HL-60 (cell line): ENCODE data around the gene PAPPA.

Experiments used
- DNase-seq, 2 experiments: peaks; one replicate each; pipeline ENCODE4 v3.0.0-alpha.2; 2010 to 2020; ENCODE audit warnings: low read depth in 1 of 2, low spot score in 1 of 2
- H3K27ac ChIP-seq: fragments of 250-450 bp; sonication (Bioruptor Pico); replicated peaks from 2 replicates; pipeline ENCODE4 v1.5.1; 2020; ENCODE audit warnings: mild to moderate bottlenecking, moderate library complexity
- H3K27me3 ChIP-seq: fragments of 250-450 bp; sonication (Bioruptor Pico); 2 replicates; pipeline ENCODE4 v1.5.1; 2021; ENCODE audit warnings: mild to moderate bottlenecking, moderate library complexity; ENCODE audit not compliant: insufficient read depth, poor library complexity, severe bottlenecking
- H3K4me3 ChIP-seq: replicated peaks from 2 replicates; pipeline ENCODE4 v1.5.1; 2011; ENCODE audit warnings: mild to moderate bottlenecking, control low read depth, low read length; ENCODE audit not compliant: insufficient read depth
- GABPA ChIP-seq: IDR thresholded peaks from 2 replicates; pipeline ENCODE4 v1.6.1; 2012; ENCODE audit warnings: low read depth
- POLR2AphosphoS5 ChIP-seq: IDR thresholded peaks from 2 replicates; pipeline ENCODE4 v1.6.1; 2012; ENCODE audit warnings: low read depth
- SPI1 ChIP-seq: IDR thresholded peaks from 2 replicates; pipeline ENCODE4 v1.6.1; 2012; ENCODE audit warnings: low read depth, mild to moderate bottlenecking, borderline replicate concordance
- TF ChIP-seq, protein P1 (sequence below): IDR thresholded peaks from one replicate; pipeline ENCODE4 v1.5.1; 2011; ENCODE audit warnings: low read length, control low read depth, inconsistent platforms; ENCODE audit not compliant: insufficient read depth
- TF ChIP-seq, protein P2 (sequence below): IDR thresholded peaks from 2 replicates; pipeline ENCODE4 v1.6.1; 2012; ENCODE audit warnings: low read depth; ENCODE audit not compliant: insufficient replicate concordance

The PAPPA gene

DNA sequence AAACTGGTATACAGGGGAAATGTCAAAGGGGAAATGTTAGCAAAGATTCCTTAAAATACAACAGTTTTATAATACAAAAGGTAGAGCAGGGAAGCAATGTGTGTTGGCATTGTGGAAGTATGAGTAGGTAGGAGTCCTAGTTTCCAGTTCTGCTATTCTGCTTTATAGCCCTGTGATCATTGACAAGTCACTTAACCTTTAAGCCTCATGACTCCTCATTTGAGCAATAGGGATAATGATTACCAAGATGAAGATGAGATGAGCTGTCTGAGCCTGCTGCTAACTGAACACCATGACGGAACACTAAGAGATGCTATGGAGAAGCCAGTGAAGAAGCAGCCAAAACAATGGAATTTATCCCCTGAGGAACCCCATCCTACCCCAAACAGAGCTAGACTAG is 251.7 kb downstream of the PAPPA start:
- TF ChIP-seq, protein P1, sequence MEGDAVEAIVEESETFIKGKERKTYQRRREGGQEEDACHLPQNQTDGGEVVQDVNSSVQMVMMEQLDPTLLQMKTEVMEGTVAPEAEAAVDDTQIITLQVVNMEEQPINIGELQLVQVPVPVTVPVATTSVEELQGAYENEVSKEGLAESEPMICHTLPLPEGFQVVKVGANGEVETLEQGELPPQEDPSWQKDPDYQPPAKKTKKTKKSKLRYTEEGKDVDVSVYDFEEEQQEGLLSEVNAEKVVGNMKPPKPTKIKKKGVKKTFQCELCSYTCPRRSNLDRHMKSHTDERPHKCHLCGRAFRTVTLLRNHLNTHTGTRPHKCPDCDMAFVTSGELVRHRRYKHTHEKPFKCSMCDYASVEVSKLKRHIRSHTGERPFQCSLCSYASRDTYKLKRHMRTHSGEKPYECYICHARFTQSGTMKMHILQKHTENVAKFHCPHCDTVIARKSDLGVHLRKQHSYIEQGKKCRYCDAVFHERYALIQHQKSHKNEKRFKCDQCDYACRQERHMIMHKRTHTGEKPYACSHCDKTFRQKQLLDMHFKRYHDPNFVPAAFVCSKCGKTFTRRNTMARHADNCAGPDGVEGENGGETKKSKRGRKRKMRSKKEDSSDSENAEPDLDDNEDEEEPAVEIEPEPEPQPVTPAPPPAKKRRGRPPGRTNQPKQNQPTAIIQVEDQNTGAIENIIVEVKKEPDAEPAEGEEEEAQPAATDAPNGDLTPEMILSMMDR = no peak
- TF ChIP-seq GABPA (no peak), POLR2AphosphoS5 (no peak), SPI1 (no peak)
- TF ChIP-seq, protein P2, sequence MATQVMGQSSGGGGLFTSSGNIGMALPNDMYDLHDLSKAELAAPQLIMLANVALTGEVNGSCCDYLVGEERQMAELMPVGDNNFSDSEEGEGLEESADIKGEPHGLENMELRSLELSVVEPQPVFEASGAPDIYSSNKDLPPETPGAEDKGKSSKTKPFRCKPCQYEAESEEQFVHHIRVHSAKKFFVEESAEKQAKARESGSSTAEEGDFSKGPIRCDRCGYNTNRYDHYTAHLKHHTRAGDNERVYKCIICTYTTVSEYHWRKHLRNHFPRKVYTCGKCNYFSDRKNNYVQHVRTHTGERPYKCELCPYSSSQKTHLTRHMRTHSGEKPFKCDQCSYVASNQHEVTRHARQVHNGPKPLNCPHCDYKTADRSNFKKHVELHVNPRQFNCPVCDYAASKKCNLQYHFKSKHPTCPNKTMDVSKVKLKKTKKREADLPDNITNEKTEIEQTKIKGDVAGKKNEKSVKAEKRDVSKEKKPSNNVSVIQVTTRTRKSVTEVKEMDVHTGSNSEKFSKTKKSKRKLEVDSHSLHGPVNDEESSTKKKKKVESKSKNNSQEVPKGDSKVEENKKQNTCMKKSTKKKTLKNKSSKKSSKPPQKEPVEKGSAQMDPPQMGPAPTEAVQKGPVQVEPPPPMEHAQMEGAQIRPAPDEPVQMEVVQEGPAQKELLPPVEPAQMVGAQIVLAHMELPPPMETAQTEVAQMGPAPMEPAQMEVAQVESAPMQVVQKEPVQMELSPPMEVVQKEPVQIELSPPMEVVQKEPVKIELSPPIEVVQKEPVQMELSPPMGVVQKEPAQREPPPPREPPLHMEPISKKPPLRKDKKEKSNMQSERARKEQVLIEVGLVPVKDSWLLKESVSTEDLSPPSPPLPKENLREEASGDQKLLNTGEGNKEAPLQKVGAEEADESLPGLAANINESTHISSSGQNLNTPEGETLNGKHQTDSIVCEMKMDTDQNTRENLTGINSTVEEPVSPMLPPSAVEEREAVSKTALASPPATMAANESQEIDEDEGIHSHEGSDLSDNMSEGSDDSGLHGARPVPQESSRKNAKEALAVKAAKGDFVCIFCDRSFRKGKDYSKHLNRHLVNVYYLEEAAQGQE = no peak
- Histone ChIP-seq H3K4me3 (no peak overlapping the region), H3K27me3 (peaks cover 5% of the 10 kb centered on the region), H3K27ac (no peak overlapping the region)
- DNase-seq = no peak

DNA sequence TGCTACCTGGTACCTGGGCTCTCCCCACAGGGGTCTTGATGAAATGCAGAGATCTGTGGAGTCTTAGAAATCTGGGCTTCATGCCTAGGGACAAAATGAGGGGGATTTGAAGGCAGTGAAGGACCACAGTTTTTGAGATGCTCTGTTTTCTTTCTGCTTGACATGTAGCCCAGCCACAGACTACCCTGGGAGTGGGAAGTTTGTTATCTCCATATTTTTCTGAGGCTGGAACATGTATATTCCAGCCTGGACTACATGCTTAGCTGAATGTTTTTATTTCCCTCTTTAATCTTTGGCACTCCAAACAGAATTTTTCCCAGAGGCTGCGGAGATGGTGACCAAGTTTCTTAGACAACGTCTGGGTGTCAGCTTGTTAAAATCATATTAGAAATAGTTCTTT is 252.9 kb downstream of the PAPPA start:
- no peak for DNase-seq
- Histone ChIP-seq H3K4me3 (no peak overlapping the region), H3K27ac (no peak overlapping the region), H3K27me3 (peaks cover 5% of the 10 kb centered on the region)
- TF ChIP-seq, protein P1 = no peak
- TF ChIP-seq POLR2AphosphoS5 = no peak
- TF ChIP-seq SPI1 = no peak
- TF ChIP-seq, protein P2 = no peak
- no peak for TF ChIP-seq GABPA

DNA sequence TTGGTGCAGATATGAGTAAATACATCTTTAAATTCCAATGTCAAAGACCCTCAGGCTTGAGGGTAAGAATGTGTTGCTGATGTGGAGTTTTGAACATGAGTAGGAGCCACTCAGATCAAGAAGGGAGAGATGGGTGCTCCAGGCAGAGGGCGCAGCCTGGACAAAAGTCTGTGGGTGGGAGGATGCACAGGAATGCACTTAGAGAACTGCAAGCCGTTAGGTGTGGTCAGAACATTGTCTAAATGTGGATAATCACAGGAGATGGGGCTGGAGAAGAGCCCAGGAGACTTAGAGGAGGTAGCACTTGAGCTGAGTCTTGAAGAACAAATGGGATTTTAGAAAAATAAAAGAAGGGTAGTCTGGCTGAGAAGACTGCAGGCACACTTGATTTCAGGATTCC is 255.5 kb downstream of the PAPPA start:
- no peak overlapping the region for H3K4me3 ChIP-seq
- TF ChIP-seq POLR2AphosphoS5 = no peak
- TF ChIP-seq, protein P1 = no peak
- TF ChIP-seq SPI1 = no peak
- TF ChIP-seq, protein P2 = no peak
- TF ChIP-seq GABPA = no peak
- H3K27me3 ChIP-seq = peaks cover 2% of the 10 kb centered on the region
- no peak overlapping the region for H3K27ac ChIP-seq
- no peak for DNase-seq
